T follicular helper cell (primary cell): ENCODE results near the gene FCRL4.

Source experiments
- DNase-seq: peaks from one replicate; pipeline ENCODE4 v3.0.0-alpha.2; 2020; ENCODE audit warnings: low read depth
- total RNA-seq, 2 experiments: gene quantifications; one replicate each; lab custom pipeline; 2026; lab: John Stamatoyannopoulos, UW

Gene FCRL4
- total RNA-seq, result 0 reads per million in 2 experiments

DNA sequence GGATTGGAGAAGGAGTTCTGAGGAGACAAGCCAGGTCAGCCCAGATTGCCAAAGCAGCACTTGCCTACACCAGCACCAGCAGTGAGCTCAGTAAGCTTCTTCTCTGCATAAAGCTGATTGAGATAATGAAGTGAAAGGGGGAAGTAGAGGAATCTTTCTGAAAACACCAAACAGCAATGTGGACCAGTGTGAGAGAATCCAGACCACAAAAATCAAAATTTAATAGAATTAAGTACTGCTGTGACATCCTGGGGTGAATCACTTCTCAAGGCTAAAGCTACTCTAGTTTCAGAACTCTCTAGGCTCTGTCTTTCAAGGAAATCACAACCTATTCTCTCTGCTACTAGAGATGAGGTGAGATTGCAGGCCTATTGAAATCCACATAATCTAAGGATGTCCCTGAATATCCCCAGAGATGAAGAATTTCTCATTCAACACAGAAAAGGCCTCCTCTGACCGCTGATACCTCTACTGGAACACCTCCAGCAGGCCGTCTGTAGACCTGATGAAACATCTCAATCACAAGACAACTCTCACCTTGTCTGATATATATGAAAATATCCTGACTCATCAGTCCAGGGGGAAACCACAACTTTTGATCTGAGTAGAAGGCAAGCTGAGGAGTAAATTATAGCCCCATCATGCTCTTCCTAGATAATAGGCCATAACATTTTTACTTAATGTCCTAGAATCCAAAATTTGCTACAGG, at the start of gene FCRL4:
Gene FCRL4 (minus strand): TSS at position 127 of the 709 bp plus-strand sequence. CDS start 141 bp downstream, outside the sequence.
- no peak for DNase-seq

DNA sequence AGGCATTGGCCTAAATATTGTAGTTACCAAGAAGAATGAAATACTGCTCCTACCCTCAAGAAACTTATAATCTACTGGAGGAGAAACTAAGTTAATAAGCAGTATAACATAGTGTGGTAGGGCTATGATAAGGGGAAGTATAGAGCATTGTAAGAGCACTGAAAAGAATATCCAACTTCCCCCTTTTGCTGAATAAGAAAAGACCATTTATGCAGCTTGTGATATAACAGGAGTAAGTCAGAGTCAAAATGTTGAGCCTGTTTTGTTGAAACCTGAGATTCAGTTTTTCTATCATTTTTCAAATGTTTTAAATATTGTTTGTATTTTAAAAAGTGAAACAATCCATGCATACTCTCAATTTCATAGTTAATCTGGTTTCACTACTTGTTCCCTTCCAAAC, 48.3 kb upstream of the FCRL4 start:
- no peak for DNase-seq

DNA sequence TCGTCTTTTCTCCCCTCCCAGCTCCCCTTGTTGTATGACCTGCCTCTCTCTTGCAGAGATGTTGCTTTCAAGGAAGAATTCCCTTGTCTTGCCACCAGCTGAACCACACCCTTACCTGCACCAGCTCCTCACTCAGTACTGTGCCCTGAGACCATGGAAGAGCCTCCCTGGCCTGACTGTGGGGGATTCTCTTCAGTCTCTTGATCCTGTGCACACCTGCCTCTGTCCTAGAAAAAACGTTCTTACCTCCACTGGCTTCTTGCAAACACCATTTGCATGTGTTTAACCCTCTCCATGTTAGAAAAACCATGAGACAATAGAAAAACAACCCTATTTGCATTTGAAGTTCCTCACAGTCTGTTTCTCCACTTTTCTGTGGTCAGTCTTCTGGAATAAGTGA, 43.3 kb upstream of the FCRL4 start:
- DNase-seq, result no peak

DNA sequence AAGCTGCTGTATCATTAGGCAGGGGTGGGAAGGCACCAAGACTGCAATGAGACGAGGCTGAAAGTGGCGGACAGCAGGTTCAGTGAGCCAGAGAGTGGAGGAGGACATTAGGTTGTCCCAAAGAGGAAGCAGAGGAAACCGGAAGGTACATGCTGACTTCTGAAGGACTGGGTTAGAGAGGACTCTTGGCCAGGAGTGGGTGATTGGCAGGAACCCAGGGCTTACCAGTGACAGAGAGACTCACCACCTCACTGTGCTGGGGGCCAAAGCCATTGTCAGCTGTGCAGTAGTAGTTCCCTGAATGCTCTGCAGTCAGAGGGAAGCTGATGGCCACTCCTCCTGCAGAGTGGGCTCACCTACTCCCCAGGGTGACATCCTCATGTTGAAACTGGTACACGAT, 41.9 kb upstream of the FCRL4 start:
- DNase-seq, result no peak

DNA sequence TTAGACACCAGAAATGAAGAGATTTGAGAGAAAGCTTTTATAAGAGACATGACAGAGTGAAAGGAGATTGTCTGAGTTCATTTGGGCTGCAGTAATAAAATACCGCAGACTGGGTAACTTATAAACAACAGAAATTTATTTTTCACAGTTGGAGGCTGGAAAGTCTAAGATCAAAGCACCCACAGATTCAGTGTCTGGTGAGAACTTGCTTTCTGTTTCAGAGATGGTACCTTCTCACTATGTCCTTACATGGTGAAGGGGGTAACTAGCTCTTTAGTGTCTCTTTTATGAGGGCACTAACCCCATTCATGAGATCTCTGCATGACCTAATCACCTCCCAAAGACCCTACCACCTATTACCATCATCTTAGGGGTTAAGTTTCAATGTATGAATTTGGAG, 30.9 kb upstream of the FCRL4 start:
- no peak for DNase-seq

DNA sequence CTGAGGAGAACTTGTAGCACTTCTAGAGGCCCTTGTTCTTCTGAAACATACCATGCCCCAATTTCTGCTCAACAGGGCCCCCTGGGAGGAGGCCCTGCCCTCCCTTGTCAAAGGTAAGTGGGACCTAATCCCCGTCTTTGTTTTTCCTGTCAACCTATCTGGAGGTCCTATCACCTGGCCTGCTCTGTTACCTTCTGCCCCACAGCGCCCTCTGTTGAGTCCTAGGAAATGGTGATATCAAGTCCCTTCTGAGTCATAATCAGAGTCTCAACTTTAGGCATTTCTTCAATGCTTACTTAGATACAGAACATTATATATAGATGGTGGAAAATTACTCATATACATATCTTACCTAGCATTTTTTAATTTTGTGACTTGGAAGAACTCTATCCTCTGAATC, 28.2 kb upstream of the FCRL4 start:
- DNase-seq, result no peak

DNA sequence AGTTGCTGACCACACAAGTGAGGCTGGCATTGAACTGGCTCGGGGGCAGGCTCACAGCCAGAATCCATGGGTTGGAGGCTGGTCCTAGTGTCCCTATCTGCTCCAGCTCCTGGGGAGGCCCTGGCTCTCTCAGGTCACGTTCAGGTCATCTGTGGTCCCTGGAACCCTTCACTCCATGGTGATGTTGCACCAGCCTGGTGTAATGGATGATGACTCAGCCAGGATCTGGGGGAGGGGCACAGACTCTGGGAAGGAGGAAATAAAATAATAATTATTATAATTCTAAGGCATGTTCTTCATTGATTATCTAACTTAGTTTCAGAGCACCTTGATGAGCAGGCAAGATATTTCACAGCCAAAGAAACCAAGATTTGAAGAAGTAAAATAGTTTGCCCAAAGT, 26.6 kb upstream of the FCRL4 start:
- no peak for DNase-seq

DNA sequence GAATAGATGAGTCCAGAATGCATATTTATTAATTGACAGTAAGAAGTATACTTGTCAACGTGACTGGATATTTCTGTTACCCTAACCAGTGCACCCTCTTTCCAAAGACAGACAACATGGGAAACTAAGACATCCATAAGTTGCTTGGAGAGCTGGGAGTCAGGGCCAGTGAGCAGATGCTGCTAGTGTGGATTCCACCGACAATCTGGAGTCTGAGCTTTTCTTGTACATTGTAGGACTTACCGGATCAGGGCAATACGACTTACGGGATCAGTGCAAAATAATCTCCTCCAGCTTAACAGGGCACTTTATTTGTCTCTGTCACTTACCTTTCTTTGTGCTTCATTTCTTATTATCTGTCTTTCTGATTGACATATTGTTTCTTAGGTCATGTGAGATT, 24.6 kb upstream of the FCRL4 start:
- no peak for DNase-seq

DNA sequence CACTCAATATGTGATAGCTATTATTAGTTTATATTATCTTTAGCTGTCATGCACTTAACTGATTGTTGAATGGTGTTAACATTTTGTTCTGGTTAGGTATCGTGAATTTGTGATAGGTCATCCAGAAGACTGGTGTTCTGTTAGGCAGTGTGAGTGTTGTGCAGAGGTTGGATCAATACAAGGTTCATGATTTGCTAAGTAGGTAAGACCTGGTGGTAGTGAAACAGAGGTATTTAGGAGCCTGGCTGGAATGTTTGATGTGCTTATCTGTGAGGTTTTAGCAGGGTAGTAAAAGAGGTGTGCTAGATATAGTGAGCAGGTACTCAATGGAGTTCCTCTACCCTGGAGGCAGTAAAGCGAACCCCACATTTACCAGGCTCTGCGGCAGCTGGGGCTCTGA, 20.3 kb upstream of the FCRL4 start:
- no peak for DNase-seq

DNA sequence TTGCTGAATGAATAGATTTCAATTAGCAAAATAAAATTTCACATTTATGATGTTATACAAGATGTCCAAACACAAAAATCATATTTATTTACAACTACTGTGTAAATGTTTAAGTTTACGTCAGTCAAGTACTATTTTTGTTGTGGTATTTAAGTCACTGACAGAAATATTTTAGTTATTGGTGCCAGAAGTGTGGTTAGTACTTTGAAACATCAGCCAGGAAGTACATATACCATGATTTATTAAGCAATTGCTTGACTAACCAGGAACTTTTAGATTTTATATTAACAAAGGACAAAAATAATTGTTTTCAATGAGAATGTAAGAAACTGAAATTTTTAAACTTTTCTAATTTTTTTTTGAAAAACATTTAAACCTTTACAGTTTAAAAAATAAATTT, 2.4 kb upstream of the FCRL4 start:
- DNase-seq, result no peak

DNA sequence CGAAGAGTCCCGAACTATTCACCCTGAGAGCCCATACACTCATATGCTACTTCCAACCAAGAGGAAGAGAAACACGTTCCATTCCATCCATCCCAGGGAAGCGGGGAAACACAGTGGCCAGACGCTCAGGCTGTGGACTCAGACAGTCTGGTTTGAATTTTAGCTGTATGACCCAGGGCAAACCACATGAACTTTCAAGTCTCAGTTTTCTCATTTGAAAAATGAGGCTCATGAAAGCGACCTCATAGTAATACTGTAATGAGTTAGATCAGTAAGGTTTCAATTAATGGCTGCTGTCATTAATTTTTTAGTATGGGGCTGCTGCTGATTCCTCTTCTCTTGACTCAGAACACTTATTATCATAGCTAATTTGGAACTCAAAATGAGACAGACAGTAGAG, 1.5 kb downstream of the FCRL4 start:
- no peak for DNase-seq

DNA sequence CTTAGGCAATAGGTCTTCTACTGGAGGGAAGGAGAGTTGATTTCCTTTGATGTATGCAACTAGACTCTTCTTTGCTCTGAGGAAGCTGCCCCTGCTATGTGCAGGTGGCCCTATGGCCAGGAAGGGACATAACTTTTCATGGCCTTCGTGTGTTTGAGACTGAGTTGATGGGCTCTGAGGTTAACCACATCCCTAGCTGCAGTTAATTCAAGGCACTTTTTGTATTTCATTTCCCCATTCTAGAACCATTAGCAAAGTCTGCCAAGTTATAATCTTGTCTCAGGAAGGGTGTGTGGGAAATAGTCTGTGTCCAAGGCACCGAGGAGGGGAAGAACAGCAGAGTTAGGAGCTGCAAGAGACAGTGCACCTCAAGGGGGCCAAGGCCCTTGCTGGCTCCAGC, 2.5 kb downstream of the FCRL4 start:
- DNase-seq, result no peak

DNA sequence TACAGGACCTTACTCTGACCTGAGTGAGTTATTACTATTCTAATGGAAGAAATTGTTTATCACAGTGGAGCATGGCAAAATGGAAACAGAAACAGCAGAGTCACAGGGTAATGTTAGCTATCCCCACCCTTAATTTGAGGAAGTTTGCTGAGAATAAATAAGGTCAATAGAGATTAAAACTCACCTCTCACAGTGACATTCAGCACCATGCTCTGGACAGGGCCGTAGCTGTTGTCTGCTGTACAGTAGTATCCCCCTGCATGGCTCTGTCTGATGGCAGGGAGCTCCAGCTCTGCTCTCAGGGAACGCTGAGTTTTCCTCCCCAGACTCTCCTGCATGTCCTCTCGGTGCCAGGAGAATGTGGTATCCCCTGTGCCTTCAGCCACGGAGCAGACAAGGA, 11.9 kb downstream of the FCRL4 start:
- DNase-seq, result no peak

DNA sequence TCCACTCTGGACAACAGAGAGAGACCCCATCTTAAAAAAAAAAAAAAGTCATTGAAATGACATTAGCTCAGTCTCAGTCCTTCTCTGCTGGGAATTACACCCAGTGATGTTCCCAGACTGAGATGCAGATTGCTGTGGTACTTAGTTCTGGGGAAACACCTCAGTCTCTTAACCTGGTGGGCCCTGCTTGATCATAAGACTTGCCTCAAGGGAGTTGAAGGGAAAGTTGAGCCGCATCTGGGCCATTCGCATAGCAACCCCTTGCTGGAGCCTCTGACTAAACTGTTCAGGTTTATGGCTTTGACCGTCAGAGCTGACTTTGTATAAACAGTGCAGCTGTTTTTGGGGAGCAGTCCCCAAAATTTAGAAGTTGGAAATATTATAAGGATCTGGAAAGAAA, 13.4 kb downstream of the FCRL4 start:
- DNase-seq, result no peak

DNA sequence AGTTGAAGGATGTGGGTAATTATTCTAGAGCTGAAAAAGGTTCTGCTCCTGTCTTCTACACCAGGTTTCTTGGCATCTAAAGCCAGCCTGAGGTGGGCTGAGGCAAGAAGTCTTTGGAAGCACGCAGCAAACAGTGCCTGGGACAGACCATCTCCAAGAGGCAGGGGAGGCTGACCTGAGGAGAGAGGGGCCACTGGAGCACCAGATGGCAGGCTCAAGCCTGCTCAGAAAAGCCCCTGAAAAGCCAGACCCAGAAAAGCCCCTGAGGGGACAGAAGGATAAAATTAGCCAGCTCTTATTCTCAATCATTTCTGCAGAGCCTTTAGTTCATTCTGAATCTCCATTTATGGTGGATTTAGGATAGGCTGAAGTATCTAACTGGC, 17.1 kb downstream of the FCRL4 start:
- no peak for DNase-seq

DNA sequence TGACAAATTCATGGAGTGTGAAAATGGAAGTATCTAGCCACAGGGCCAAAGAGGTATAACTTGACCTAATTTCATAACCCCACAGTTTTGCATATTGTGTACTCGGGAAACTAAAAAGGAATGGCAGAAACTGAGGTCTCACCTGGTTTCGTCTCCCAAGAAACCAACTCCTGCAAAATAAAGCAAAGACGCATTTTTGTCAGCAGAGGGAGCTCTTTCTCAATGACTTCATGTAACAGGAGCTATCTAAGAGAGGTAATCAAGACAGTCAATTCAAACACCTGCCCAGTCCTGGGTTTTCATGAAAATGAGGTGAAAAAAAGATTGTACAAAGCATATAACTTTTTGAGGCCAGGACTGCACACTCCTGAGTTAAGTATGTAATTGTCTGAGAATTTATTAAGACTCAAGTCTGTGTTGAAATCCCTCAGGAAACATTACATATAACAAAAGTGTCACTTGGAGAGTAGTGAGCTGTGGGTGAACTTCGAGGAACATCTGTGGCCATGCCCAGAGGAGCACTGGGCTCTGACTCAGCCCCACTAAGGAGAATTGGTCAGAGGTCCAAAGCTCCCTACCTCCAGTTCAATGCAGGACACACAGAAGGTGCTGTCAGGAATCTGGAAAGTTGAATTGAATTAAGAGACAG, 17.6 kb downstream of the FCRL4 start:
- DNase-seq, result no peak

DNA sequence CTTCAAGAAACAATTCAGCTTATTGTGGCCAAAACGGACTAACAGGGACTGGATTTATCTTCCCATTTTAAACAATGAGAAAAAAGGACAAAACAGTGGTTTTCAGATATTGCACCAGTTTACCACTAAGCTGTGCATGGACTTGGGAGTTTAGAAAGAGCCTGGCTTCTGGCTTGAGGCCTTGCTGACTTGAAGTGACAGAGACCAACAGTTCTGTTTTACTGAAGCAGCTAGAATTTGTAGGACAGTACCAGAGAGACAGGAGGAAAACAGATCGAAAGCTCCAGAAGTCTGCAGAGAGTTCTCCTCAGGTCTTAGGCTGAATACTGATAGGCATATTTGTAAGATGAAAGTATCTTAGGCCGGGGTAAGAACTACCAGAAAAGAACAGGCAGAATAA, 20.5 kb downstream of the FCRL4 start:
- no peak for DNase-seq

DNA sequence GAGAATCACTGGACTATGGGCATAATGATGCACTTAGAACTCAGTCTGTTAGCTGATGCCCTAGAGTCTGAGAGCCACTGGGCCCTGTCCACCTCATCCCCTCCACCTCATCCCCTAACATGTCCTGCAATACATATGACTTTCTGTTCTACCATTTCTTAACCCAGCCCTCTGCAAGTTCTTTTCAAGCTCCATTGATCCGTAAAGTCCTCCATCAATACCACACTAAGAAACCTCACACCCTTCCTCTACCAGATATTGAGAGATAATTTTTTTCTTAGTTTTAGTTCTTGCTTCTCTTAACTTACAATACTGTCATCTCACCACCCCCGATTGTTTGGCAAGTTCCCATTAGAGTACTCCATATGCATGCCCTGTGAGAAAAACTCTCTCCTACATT, 22.1 kb downstream of the FCRL4 start:
- DNase-seq, result no peak

DNA sequence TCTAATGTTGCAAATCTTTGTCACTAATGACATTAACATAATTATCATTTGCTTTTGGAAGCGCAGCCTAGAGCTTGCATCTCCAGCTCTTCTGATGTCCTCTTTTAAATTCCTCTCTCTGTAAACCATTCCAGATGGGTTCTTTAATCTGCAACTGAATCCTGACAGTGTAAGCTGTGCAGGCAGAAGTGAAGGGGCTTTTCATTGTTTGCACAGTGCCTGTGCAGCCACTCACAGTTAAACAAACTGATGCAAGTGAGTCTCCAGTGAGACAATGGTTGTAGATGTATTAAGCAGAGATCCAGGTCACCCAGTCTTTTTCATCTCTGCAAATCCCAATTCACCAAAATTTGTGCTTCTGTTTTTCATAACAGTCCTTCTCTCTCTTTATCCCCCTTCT, 23.0 kb downstream of the FCRL4 start:
- DNase-seq, result no peak

DNA sequence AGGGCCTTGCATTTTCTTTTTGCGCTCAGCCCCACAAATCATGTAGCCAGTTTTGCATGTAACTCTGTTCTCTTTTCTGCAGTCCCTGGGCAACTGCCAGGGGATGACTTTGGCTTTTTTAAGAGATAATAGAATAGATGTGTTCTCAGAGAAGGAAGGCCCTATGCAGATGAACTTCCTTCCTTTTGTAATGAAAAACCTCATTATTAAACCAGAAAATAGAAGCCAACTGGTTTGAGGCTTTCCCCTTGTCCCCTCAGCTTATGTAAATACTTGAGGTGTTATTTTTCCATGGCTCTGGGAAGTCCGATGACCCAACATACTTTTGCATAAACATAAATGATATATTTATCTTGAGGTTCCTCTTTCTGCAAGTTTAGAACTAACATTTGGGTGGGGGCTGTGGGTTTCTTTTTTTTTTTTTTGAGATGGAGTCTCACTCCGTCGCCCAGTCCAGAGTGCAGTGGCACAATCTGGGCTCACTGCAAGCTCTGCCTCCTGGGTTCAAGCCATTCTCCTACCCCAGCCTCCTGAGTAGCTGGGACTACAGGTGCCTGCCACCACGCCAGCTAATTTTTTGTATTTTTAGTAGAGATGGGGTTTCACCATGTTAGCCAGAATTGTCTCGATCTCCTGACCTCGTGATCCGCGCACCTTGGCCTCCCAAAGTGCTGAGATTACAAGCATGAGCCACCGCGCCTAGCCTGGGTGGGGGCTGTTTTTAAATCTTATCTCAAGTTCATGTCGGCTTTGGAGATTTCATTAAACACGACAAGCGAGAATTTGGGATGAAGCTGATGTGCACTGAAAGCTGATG, 31.2 kb downstream of the FCRL4 start:
- no peak for DNase-seq

DNA sequence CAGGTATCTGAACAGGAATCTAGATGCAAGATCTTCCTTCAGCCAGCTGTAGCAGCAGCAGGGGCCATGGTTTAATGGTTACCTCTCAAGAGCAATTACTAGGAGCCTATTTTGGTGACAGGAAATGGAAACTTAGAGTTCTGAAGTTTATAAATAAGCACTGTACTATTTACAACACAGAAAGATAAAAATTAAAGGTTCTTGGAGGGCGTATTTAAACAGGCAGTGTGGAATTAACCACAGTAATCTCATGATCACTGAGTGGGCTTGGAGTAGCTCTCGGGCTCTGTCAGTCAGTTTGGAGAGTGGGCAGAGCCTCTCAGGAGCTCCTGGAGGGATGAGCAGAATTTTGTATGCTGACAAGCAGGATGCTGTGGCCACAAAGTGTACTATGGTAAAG, 35.4 kb downstream of the FCRL4 start:
- no peak for DNase-seq

DNA sequence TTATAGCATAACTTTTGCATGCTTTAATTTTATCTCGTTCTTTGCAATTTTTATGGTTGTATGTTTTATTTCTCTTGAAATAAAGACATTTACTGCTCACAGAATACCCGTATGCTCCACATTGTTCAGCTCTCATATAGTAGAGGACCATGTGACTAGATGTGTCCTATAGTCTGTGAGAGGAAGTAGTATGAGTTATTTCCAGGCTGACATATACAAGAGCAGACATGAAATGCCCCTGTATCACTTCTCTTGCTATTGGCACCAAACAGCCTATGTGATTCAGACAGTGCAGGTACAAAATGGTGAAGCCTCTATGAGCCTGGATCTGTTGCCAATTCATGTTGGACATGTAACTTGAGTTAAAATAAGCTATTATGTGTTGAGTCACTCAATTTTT, 39.8 kb downstream of the FCRL4 start:
- no peak for DNase-seq
